Heart right ventricle (tissue), 16 donors: Measurements from ENCODE around the gene LXN. TPM values are rescaled to one million over a fixed set of nuclear protein-coding genes. Genes with fewer than 3 reads are reported as not detected.

Experiments
- ATAC-seq, 8 donors: fragments of 200-7000 bp; cut with Tn5 transposase; one replicate each; pipeline ENCODE4 v1.9.1; 2020; ENCODE audit warnings: mild to moderate bottlenecking in 8 of 8, moderate library complexity in 8 of 8, moderate number of reproducible peaks in 1 of 8
- DNase-seq, 2 donors: peaks; one replicate each; pipeline ENCODE4 v3.0.0-alpha.2; 2020
- H3K27ac ChIP-seq, 10 donors: fragments of 200-600 bp; sonication (generic) in 2 of 10; one replicate each; pipeline versions ENCODE4 v1.5.0 to v1.8.0; 2020 to 2022; ENCODE audit warnings: mild to moderate bottlenecking in 3 of 10
- H3K27me3 ChIP-seq, 7 donors: fragments of 200-600 bp; one replicate each; pipeline ENCODE4 v1.8.0; 2021 to 2022; ENCODE audit warnings: mild to moderate bottlenecking in 2 of 7
- H3K36me3 ChIP-seq, 9 donors: fragments of 200-600 bp; sonication (generic) in 1 of 9; one replicate each; pipeline versions ENCODE4 v1.5.0 to v1.8.0; 2020 to 2022; ENCODE audit warnings: mild to moderate bottlenecking in 2 of 9
- H3K4me1 ChIP-seq, 9 donors: fragments of 200-600 bp; sonication (generic) in 1 of 9; one replicate each; pipeline versions ENCODE4 v1.5.0 to v1.8.0; 2020 to 2022; ENCODE audit warnings: mild to moderate bottlenecking in 4 of 9
- H3K4me3 ChIP-seq, 10 donors: fragments of 200-600 bp; sonication (generic) in 2 of 10; one replicate each; pipeline versions ENCODE4 v1.5.0 to v1.8.0; 2020 to 2022; ENCODE audit warnings: mild to moderate bottlenecking in 7 of 10, moderate library complexity in 2 of 10
- H3K9me3 ChIP-seq, 11 donors: fragments of 200-600 bp in 10 of 11; sonication (generic) in 2 of 11; one replicate each; pipeline versions ENCODE4 v1.5.0 to v1.8.0; 2013 to 2022; ENCODE audit warnings: mild to moderate bottlenecking in 2 of 11, control low read depth in 1 of 11, moderate library complexity in 1 of 11
- WGBS, 2 donors: extraction: QIAGEN DNeasy Blood & Tissue Kit; methylation state at CpG; one replicate each; pipeline ENCODE4 v1.1.7; 2013; ENCODE audit warnings: inconsistent platforms in 1 of 2; 5-methylcytosine and 5-hydroxymethylcytosine counted together
- intact Hi-C, 10 donors: fragments of 100-400 bp; cut with DNase I; formaldehyde crosslinking; loops; one replicate each; pipeline versions ENCODE4 v1.11.1 to v1.14.2; 2022
- polyA plus RNA-seq, 2 donors: library from polyadenylated mRNA; stranded (reverse); fragments of 200-250 nt; gene quantifications; one replicate each; pipeline ENCODE4 v1.2.3, GENCODE V29; 2013
- total RNA-seq, 10 donors: library from RNA; stranded (reverse); fragmentation: NEBNext Ultra II Directional in 3 of 10; extraction: Animal tissue kit (Norgen Biotek cat#: 25700) in 3 of 10; gene quantifications; one replicate each; pipeline versions ENCODE4 v1.2.1 to v1.2.4, GENCODE V29; 2021 to 2023
- TF ChIP-seq, protein P1 (sequence below), 9 donors: fragments of 200-600 bp; sonication (generic) in 2 of 9; IDR thresholded peaks; one replicate each; pipeline versions ENCODE4 v1.5.0 to v1.8.0; 2021 to 2022; ENCODE audit warnings: antibody characterized with exemption in 9 of 9, mild to moderate bottlenecking in 5 of 9, moderate library complexity in 1 of 9
- donor health status: Arrhythmogenic right ventricular cardiomyopathy.
- donor health status: ischemic (EF 13 %, LVEDD 7.1; RV severe dilation, severe dysfunction).
- donor health status: healthy with polysubstance abuse.
- donor health status: DM: no; HTN: yes; CAD: no.
- donor health status: DM: no; HTN: no; CAD: no.
- donor health status: ischemic (EF 25% LVEDD 6.9; RV normal size, moderate dysfunction).
- donor health status: ischemic (EF 25% LVEDD 5.7; RV mildly dilated, moderate dysfunction).
- donor health status: healthy.
- donor health status: DM: yes; HTN: yes; CAD: no.
- donor health status: Ischemic cardiomyopathy.
- donor health status: ischemic (EF 35%, LVEDD 5.7; RV mildly dilated, moderate dysfunction).
- donor health status: nonischemic (EF 11% LVEDD 7.7; RV severe dilation, severe dysfunction).
- donor health status: DM: yes; HTN: yes; CAD: no.
- donor health status: PGD.
- donor health status: ischemic (EF 29% LVEDD 5.4; RV normal size, mild dysfunction).
- donor health status: nonischemic (EF 23%, LVEDD 6.1; RV moderate dilation, normal function).

LXN gene
- total and polyA plus RNA-seq, 12 donors: 2.5 to 10.0 (median 3.4) TPM

DNA sequence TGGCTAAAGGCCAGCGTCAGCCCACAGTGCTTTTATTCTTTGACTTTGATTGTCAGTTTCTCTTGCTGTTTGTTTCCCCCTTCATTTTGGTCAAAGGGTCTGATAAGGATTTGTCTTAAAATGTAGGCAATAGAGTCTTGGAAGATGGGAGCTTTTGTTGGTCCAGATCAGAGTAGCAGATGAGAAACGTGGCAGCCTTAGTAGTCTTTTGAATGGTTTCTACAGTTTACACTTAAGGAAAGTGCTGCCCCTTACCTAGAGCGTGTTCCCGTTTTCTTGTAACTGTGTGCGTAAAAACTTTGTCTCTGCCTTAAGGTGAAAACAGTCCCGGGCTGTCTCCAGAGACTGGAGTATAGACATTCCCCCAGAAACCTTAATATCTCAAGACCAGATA, 630 bp downstream of the LXN start:
- DNase-seq (no peak), ATAC-seq (peak in 5 of 8 donors; percentile 22 to 46 (median 42))
- intact Hi-C loops: loop anchor here in 4 of 10 donors (5.0 kb wide), 3 partner anchors 115 to 125 kb away; no protein-coding TSS in a partner anchor
- H3K9me3 ChIP-seq: no peaks in the 10 kb centered on the region
- H3K4me1 ChIP-seq: peaks cover 0 to 34% (median 18%) of the 10 kb centered on the region in 9 donors
- peak overlapping the region; percentile 25 to 69 (median 56) for H3K4me3 ChIP-seq
- H3K27me3 ChIP-seq: no peaks in the 10 kb centered on the region
- TF ChIP-seq, protein P1, sequence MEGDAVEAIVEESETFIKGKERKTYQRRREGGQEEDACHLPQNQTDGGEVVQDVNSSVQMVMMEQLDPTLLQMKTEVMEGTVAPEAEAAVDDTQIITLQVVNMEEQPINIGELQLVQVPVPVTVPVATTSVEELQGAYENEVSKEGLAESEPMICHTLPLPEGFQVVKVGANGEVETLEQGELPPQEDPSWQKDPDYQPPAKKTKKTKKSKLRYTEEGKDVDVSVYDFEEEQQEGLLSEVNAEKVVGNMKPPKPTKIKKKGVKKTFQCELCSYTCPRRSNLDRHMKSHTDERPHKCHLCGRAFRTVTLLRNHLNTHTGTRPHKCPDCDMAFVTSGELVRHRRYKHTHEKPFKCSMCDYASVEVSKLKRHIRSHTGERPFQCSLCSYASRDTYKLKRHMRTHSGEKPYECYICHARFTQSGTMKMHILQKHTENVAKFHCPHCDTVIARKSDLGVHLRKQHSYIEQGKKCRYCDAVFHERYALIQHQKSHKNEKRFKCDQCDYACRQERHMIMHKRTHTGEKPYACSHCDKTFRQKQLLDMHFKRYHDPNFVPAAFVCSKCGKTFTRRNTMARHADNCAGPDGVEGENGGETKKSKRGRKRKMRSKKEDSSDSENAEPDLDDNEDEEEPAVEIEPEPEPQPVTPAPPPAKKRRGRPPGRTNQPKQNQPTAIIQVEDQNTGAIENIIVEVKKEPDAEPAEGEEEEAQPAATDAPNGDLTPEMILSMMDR (IDR thresholded peaks at IDR 0.05): no peak
- 36 to 43% methylated on average over 6 of the region's 6 CpGs for WGBS, 2 donors
- peaks cover 0 to 61% (median 13%) of the 10 kb centered on the region in 9 donors for H3K36me3 ChIP-seq
- peak overlapping the region; percentile 57 to 89 (median 78) for H3K27ac ChIP-seq

DNA sequence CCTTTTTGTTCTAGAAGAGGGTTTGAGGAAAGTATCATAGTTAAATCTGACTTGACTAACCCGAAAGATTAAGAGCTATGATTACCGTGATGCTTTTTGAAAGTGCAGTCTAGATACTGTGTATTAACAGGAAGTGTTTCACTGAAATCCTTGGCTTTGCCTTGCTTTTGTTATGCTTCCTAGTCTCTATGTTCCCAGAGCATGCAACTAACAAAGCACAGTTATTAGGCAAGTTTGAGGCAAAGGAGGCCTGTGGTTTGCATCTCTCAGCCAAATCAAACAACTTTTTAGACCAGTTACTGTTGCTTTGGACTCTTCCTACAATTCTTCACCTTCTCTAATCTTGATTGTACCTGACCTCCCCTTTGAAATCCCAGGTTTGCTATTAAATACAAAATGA, 3.9 kb downstream of the LXN start:
- intact Hi-C loops: loop anchor here in 3 of 10 donors (10.0 kb wide), 2 partner anchors 56 to 126 kb away; no protein-coding TSS in a partner anchor

DNA sequence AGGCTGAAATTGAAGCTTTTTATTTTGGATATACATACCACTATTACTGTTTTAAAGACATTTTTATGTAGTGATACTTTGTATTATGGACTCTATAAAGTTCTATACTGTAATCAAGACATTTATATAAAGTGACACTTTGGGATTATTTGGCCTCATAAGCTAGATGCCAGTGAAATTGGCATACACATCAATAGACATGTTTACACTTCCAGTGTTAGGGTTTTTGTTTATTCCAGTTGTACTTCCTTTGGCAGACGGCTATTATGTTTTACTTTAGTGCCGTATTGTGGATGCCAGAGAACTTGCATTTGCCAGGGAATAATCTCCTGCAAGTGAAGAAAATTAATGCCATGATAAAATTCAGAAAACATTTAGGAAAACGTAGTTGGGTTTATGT, 6.0 kb downstream of the LXN start:
- no peak for ATAC-seq
- WGBS, 2 donors: 82 to 83% methylated on average over 3 of the region's 3 CpGs
- no peaks in the 10 kb centered on the region for H3K9me3 ChIP-seq

More for the DNA sequence above, 3.9 kb downstream of the LXN start:
- Histone ChIP-seq H3K4me3 (no peak overlapping the region), H3K9me3 (no peaks in the 10 kb centered on the region), H3K4me1 (peaks cover 0 to 34% (median 18%) of the 10 kb centered on the region in 9 donors), H3K27me3 (no peaks in the 10 kb centered on the region), H3K36me3 (peaks cover 0 to 78% (median 35%) of the 10 kb centered on the region in 9 donors), H3K27ac (peak overlapping the region in 2 of 10 donors; percentile 22 to 38)
- 65 to 72% methylated on average over 2 of the region's 2 CpGs for WGBS, 2 donors
- ATAC-seq (no peak), DNase-seq (no peak)
- TF ChIP-seq, protein P1 (IDR thresholded peaks at IDR 0.05): no peak

DNA sequence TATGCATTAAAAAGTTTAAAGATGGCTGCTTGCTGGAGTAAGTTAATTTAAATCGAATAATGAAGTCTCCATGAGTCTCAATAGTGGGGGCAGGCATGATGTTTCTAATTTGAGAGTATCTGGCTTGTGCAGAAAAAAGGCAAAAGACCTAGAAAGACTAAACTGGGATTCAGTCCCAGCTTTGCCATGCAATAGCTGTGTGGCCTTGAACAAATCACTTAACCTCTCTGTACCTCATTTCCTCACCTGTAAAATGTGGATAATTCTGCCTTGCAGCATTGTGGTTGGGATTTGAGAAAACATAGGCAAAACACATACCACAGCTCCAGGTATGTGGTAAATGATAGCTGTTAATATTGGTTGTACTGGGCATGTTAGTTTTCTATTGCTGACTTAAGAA, 8.6 kb downstream of the LXN start:
- Histone ChIP-seq H3K9me3 (no peaks in the 10 kb centered on the region), H3K27me3 (no peaks in the 10 kb centered on the region), H3K4me1 (peaks cover 0 to 23% (median 9%) of the 10 kb centered on the region in 9 donors), H3K27ac (no peak overlapping the region), H3K4me3 (no peak overlapping the region), H3K36me3 (peaks cover 0 to 98% (median 52%) of the 10 kb centered on the region in 9 donors)
- no peak for ATAC-seq
- WGBS, 2 donors: 94 to 100% methylated on average over 1 of the region's 1 CpG
- TF ChIP-seq, protein P1 (IDR thresholded peaks at IDR 0.05): no peak
- intact Hi-C loops: loop anchor here in 3 of 10 donors (10.0 kb wide), 2 partner anchors 61 to 131 kb away; no protein-coding TSS in a partner anchor
- no peak for DNase-seq

More for the DNA sequence above, 6.0 kb downstream of the LXN start:
- Histone ChIP-seq H3K27ac (no peak overlapping the region), H3K36me3 (peaks cover 0 to 99% (median 46%) of the 10 kb centered on the region in 9 donors), H3K4me3 (no peak overlapping the region), H3K27me3 (no peaks in the 10 kb centered on the region), H3K4me1 (peaks cover 0 to 24% (median 5%) of the 10 kb centered on the region in 9 donors)
- intact Hi-C loops: loop anchor here in 3 of 10 donors (10.0 kb wide), 2 partner anchors 58 to 128 kb away; no protein-coding TSS in a partner anchor
- no peak for DNase-seq
- TF ChIP-seq, protein P1 (IDR thresholded peaks at IDR 0.05): no peak
